HG02885 (cell line): ENCODE results near the gene IGFBP2.

ENCODE experiments used
- ATAC-seq: cut with Tn5 transposase; IDR thresholded peaks from one replicate; pipeline ENCODE4 v1.9.1; 2021; ENCODE audit warnings: mild to moderate bottlenecking; ENCODE audit not compliant: unreplicated experiment, poor library complexity

IGFBP2 gene

GRCh38 chr2:216678813-216679657 is 45.8 kb downstream of the IGFBP2 start:
- ATAC-seq, result no peak

GRCh38 chr2:216679658-216680024 is 46.4 kb downstream of the IGFBP2 start:
- no peak for ATAC-seq

- no peak for ATAC-seq
Observed at GRCh38 chr2:216680951-216681629, 47.9 kb downstream of the IGFBP2 start.

GRCh38 chr2:216681683-216682082 is 48.5 kb downstream of the IGFBP2 start:
- no peak for ATAC-seq

- ATAC-seq, result no peak
Observed at GRCh38 chr2:216683846-216684245, 50.6 kb downstream of the IGFBP2 start.

- ATAC-seq, result no peak
Observed at GRCh38 chr2:216685327-216685875, 52.2 kb downstream of the IGFBP2 start.

- no peak for ATAC-seq
Observed at GRCh38 chr2:216687111-216687510, 53.9 kb downstream of the IGFBP2 start.

GRCh38 chr2:216687646-216688045 is 54.4 kb downstream of the IGFBP2 start:
- ATAC-seq, result no peak

GRCh38 chr2:216688731-216689340 is 55.6 kb downstream of the IGFBP2 start:
- no peak for ATAC-seq

GRCh38 chr2:216689397-216689796 is 56.2 kb downstream of the IGFBP2 start:
- ATAC-seq, result no peak

GRCh38 chr2:216690456-216690852 is 57.2 kb downstream of the IGFBP2 start:
- no peak for ATAC-seq

- no peak for ATAC-seq
Observed at GRCh38 chr2:216690853-216691741, 57.9 kb downstream of the IGFBP2 start.

- peak; percentile 57 for ATAC-seq
Observed at GRCh38 chr2:216692636-216693413, 59.6 kb downstream of the IGFBP2 start.

GRCh38 chr2:216693414-216694080 is 60.3 kb downstream of the IGFBP2 start:
- ATAC-seq, result no peak

GRCh38 chr2:216694082-216694825 is 61.0 kb downstream of the IGFBP2 start:
- no peak for ATAC-seq

- no peak for ATAC-seq
Observed at GRCh38 chr2:216694826-216695217, 61.6 kb downstream of the IGFBP2 start.

- no peak for ATAC-seq
Observed at GRCh38 chr2:216695401-216695821, 62.2 kb downstream of the IGFBP2 start, which contains the start of gene IGFBP5. IGFBP5 (minus strand) TSS chr2:216695549; CDS start chr2:216694775, 774 bp downstream.

GRCh38 chr2:216696321-216696720 is 63.1 kb downstream of the IGFBP2 start:
- ATAC-seq, result no peak
